Fibroblast of mammary gland (primary cell): ENCODE measurements around the gene EVI5L.

ENCODE experiments used
- DNase-seq: peaks from one replicate; pipeline ENCODE4 v3.0.0-alpha.2; 2010; ENCODE audit warnings: low read depth
- H3K4me3 ChIP-seq: 2 replicates; pipeline ENCODE4 v1.5.1; 2011; ENCODE audit warnings: low read depth, mild to moderate bottlenecking, low read length, moderate library complexity; ENCODE audit not compliant: control insufficient read depth
- TF ChIP-seq, protein P1 (sequence below): conservative IDR thresholded peaks from 2 replicates; pipeline ENCODE4 v1.5.1; 2011; ENCODE audit warnings: low read depth, low read length, inconsistent platforms; ENCODE audit not compliant: control insufficient read depth, insufficient read depth

EVI5L gene

DNA sequence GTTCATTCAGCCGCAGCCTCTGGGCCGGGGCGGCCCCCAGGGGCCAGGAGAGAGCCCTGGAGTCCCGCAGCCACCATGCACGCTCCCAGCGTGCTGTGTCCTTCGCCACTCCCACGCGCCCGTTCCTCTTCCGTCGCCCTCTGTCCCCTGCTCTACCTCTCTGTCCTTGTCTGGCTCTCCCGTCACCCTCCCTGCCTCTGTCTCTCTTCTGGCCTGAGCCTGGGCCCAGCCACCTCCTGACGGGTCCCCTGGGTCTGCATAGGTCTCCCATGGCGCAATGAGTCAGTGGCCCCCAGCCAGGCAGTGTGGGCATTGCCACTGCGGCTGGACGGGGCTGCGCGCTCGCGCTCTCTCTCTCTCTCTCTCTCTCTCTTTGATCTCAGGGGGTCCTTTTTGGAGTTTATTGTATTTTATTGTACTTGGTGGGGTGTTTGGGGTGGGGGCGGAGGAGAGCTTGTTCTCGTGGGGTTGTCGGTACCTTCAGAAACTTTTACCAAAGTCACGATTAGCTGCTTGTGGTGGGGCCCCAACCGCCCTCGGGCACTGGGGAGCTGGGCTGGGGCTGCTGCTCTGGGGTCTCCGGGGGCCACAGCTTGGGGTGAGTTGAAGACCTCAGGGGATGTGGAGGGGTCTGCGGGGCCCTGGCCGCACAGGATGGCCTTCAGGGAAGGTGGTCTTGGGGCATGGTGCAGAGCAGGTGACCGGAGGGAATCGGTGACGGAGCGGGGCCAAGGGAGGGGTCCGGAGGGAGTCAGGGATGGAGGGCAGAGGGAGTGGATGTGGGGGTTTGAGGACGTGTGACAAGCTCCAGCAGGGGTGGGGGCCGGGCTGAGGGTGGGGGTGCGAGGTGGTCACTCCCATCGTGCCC lies 82.9 kb downstream of the EVI5L start:
- DNase-seq, result no peak
- TF ChIP-seq, protein P1, sequence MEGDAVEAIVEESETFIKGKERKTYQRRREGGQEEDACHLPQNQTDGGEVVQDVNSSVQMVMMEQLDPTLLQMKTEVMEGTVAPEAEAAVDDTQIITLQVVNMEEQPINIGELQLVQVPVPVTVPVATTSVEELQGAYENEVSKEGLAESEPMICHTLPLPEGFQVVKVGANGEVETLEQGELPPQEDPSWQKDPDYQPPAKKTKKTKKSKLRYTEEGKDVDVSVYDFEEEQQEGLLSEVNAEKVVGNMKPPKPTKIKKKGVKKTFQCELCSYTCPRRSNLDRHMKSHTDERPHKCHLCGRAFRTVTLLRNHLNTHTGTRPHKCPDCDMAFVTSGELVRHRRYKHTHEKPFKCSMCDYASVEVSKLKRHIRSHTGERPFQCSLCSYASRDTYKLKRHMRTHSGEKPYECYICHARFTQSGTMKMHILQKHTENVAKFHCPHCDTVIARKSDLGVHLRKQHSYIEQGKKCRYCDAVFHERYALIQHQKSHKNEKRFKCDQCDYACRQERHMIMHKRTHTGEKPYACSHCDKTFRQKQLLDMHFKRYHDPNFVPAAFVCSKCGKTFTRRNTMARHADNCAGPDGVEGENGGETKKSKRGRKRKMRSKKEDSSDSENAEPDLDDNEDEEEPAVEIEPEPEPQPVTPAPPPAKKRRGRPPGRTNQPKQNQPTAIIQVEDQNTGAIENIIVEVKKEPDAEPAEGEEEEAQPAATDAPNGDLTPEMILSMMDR, result no peak

DNA sequence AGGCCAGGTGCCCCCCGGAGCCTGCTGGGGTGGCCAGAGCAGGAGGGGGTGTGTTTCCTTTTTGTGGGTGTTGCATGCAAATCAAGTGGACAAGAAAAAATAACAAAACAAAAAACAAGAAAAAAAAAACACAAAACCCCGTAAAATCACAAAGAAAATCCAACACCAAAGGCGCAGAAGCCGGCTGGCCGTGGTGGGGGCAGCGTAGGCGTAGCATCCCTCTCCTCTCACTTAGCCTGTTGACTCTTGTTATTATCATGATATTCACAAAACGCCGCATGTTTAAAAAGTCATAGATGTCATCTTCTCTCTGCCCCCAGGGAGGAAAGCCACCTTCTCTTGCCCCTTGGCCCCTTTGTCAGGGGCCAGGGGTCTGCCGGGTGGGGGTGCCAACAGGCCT lies 83.6 kb downstream of the EVI5L start:
- TF ChIP-seq, protein P1, result no peak
- DNase-seq, result no peak

More for the DNA sequence above, 82.9 kb downstream of the EVI5L start:
- H3K4me3 ChIP-seq, result no peak overlapping the region

DNA sequence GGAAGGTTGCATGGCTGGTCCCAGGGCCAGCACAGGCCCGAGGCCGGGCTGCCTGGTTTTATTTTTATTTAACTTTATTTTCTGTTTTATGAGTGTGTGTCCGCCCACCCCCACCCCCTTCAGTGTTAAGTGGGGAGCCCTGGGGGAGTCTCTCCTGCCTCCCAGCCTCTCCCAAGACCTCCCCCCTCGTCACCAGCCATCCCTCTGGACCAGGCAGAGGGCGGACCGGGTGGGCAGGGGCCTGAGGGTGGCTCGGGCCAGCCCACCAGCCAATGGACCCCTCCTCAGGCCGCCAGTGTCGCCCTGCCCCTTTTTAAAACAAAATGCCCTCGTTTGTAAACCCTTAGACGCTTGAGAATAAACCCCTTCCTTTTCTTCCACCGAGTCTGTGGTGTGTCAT lies 84.1 kb downstream of the EVI5L start:
- DNase-seq, result no peak
- H3K4me3 ChIP-seq, result no peak overlapping the region
- TF ChIP-seq, protein P1, result no peak

More for the DNA sequence above, 83.6 kb downstream of the EVI5L start:
- H3K4me3 ChIP-seq, result no peak overlapping the region
